H1 (cell line): ENCODE results near the gene VSIG10. TPM values are rescaled to one million over a fixed set of nuclear protein-coding genes. Genes with fewer than 3 reads are reported as not detected.

ENCODE experiments used
- CTCF ChIA-PET: fragments of 300-600 bp; sonication (Branson Sonifier 250); formaldehyde crosslinking; loops from one replicate; lab custom pipeline; 2021; ENCODE audit not compliant: partially characterized antibody; lab: Charles Lee
- POLR2A ChIA-PET: fragments of 300-600 bp; sonication (Branson Sonifier 250); formaldehyde crosslinking; loops from one replicate; lab custom pipeline; 2021; ENCODE audit warnings: inconsistent platforms; ENCODE audit not compliant: partially characterized antibody; lab: Charles Lee
- DNase-seq, 2 experiments: peaks; one replicate each; pipeline versions ENCODE4 v3.0.0 to v3.0.0-alpha.2; 2010 to 2022; ENCODE audit warnings: low spot score in 2 of 2, low read depth in 1 of 2, mixed read lengths in 1 of 2
- FAIRE-seq: peaks from 2 replicates; lab custom pipeline; 2011; peaks lifted over from hg19 to GRCh38; lab: Jason Lieb, UNC
- H2AFZ ChIP-seq: 2 replicates; pipeline ENCODE4 v1.8.1; 2012; ENCODE audit warnings: low read length, inconsistent platforms
- H2AK5ac ChIP-seq: 2 replicates; pipeline ENCODE4 v1.6.1; 2013; ENCODE audit warnings: low read depth, low read length
- H2BK120ac ChIP-seq: replicated peaks from 2 replicates; pipeline ENCODE3; 2013; ENCODE audit warnings: low read depth, low read length, inconsistent platforms
- H2BK12ac ChIP-seq: 2 replicates; pipeline ENCODE4 v1.6.1; 2013; ENCODE audit warnings: low read depth, low read length
- H2BK15ac ChIP-seq: 2 replicates; pipeline ENCODE4 v1.6.1; 2013; ENCODE audit warnings: low read length
- H2BK20ac ChIP-seq: 2 replicates; pipeline ENCODE4 v1.6.1; 2013; ENCODE audit warnings: low read length
- H2BK5ac ChIP-seq: 2 replicates; pipeline ENCODE4 v1.6.1; 2013; ENCODE audit warnings: low read depth, low read length
- H3K14ac ChIP-seq: 2 replicates; pipeline ENCODE4 v1.6.1; 2013; ENCODE audit warnings: inconsistent platforms; ENCODE audit not compliant: insufficient read length
- H3K18ac ChIP-seq: 2 replicates; pipeline ENCODE4 v1.6.1; 2013; ENCODE audit warnings: low read length; ENCODE audit errors: extremely low read depth
- H3K23ac ChIP-seq: 2 replicates; pipeline ENCODE4 v1.6.1; 2013; ENCODE audit warnings: inconsistent platforms; ENCODE audit not compliant: insufficient read length
- H3K23me2 ChIP-seq: 2 replicates; pipeline ENCODE4 v1.6.1; 2013; ENCODE audit warnings: low read depth, low read length
- H3K27ac ChIP-seq: 2 replicates; pipeline ENCODE4 v1.6.1; 2011; ENCODE audit warnings: low read depth, low read length, inconsistent platforms
- H3K27me3 ChIP-seq, 4 experiments: replicated peaks in 1 of 4; 1 replicate in 1 of 4; 2 replicates in 3 of 4; pipeline versions ENCODE4 v1.6.1 to v1.8.1; 2011 to 2013; ENCODE audit warnings: low read length in 3 of 4, mild to moderate bottlenecking in 3 of 4, inconsistent platforms in 2 of 4, mixed read lengths in 2 of 4, moderate library complexity in 1 of 4; ENCODE audit not compliant: control insufficient read depth in 3 of 4, insufficient read depth in 3 of 4; ENCODE audit errors: extremely low read depth in 1 of 4
- H3K36me3 ChIP-seq, 4 experiments: 2 replicates each; pipeline versions ENCODE4 v1.6.1 to v1.8.1; 2011 to 2013; ENCODE audit warnings: mild to moderate bottlenecking in 4 of 4, low read length in 3 of 4, moderate library complexity in 2 of 4, control low read depth in 1 of 4, inconsistent platforms in 1 of 4; ENCODE audit not compliant: insufficient read depth in 4 of 4, control insufficient read depth in 2 of 4
- H3K4ac ChIP-seq: replicated peaks from 2 replicates; pipeline ENCODE3; 2013; ENCODE audit warnings: low read length, low read depth, mixed read lengths, inconsistent platforms; ENCODE audit not compliant: insufficient read length
- H3K4me1 ChIP-seq, 4 experiments: replicated peaks in 1 of 4; 1 replicate in 1 of 4; 2 replicates in 3 of 4; pipeline versions ENCODE4 v1.6.1 to v1.8.1; 2011 to 2013; ENCODE audit warnings: low read length in 3 of 4, inconsistent platforms in 2 of 4, mixed read lengths in 1 of 4; ENCODE audit not compliant: insufficient read depth in 4 of 4, control insufficient read depth in 3 of 4
- H3K4me2 ChIP-seq, 2 experiments: 2 replicates each; pipeline versions ENCODE4 v1.6.1 to v1.8.1; 2011 to 2013; ENCODE audit warnings: low read depth in 2 of 2, low read length in 2 of 2, control low read depth in 1 of 2, inconsistent platforms in 1 of 2, mild to moderate bottlenecking in 1 of 2; ENCODE audit not compliant: insufficient read depth in 1 of 2
- H3K4me3 ChIP-seq, 4 experiments: fragments of 200-600, 300-600 bp in 1 of 4; sonication (generic), shearing (Covaris generic), sonication (Bioruptor Twin) in 1 of 4; 2 replicates each; pipeline versions ENCODE4 v1.5.1 to v1.8.1; 2011 to 2016; ENCODE audit warnings: low read length in 4 of 4, low read depth in 3 of 4, control low read depth in 2 of 4, inconsistent platforms in 2 of 4, mild to moderate bottlenecking in 2 of 4, mixed read lengths in 1 of 4, moderate library complexity in 1 of 4; ENCODE audit not compliant: insufficient read depth in 2 of 4; ENCODE audit errors: extremely low read depth in 1 of 4
- H3K56ac ChIP-seq: replicated peaks from 2 replicates; pipeline ENCODE3; 2013; ENCODE audit warnings: low read depth, mild to moderate bottlenecking, mixed read lengths, low read length, inconsistent platforms; ENCODE audit not compliant: insufficient read length
- H3K79me1 ChIP-seq: 2 replicates; pipeline ENCODE4 v1.6.1; 2013; ENCODE audit warnings: low read depth, low read length, control low read depth
- H3K79me2 ChIP-seq, 2 experiments: 2 replicates each; pipeline versions ENCODE4 v1.6.1 to v1.8.1; 2012 to 2013; ENCODE audit warnings: low read length in 2 of 2, mild to moderate bottlenecking in 2 of 2, inconsistent platforms in 1 of 2; ENCODE audit not compliant: insufficient read depth in 2 of 2, control insufficient read depth in 1 of 2
- H3K9ac ChIP-seq, 4 experiments: replicated peaks in 1 of 4; 1 replicate in 1 of 4; 2 replicates in 3 of 4; pipeline versions ENCODE4 v1.6.1 to v1.8.1; 2011 to 2013; ENCODE audit warnings: low read depth in 3 of 4, low read length in 3 of 4, control low read depth in 2 of 4, mild to moderate bottlenecking in 2 of 4, moderate library complexity in 2 of 4, inconsistent platforms in 1 of 4; ENCODE audit errors: extremely low read depth in 1 of 4
- H3K9me3 ChIP-seq, 2 experiments: 2 replicates each; pipeline versions ENCODE4 v1.6.1 to v1.8.1; 2012 to 2013; ENCODE audit warnings: mild to moderate bottlenecking in 2 of 2, moderate library complexity in 2 of 2, control low read depth in 1 of 2, inconsistent platforms in 1 of 2, low read depth in 1 of 2, low read length in 1 of 2, mixed read lengths in 1 of 2; ENCODE audit not compliant: insufficient read depth in 2 of 2
- H4K20me1 ChIP-seq, 2 experiments: replicated peaks in 1 of 2; 2 replicates each; pipeline versions ENCODE3 to v1.8.1; 2011 to 2013; ENCODE audit warnings: inconsistent platforms in 2 of 2, low read length in 2 of 2, mild to moderate bottlenecking in 1 of 2; ENCODE audit not compliant: insufficient read depth in 2 of 2, control insufficient read depth in 1 of 2
- H4K5ac ChIP-seq: 2 replicates; pipeline ENCODE4 v1.6.1; 2013; ENCODE audit warnings: low read length, low read depth, mixed read lengths, inconsistent platforms; ENCODE audit not compliant: insufficient read length
- H4K8ac ChIP-seq: 2 replicates; pipeline ENCODE4 v1.8.0; 2013; ENCODE audit warnings: mild to moderate bottlenecking, moderate library complexity, low read length, inconsistent platforms; ENCODE audit not compliant: insufficient read depth; ENCODE audit errors: extremely low read depth
- H4K91ac ChIP-seq: replicated peaks from 2 replicates; pipeline ENCODE3; 2013; ENCODE audit warnings: low read length, mixed read lengths, inconsistent platforms; ENCODE audit not compliant: insufficient read length
- CEBPB ChIP-seq: IDR thresholded peaks from 2 replicates; pipeline ENCODE4 v1.6.1; 2012; ENCODE audit warnings: low read depth, low read length
- CREB1 ChIP-seq: IDR thresholded peaks from 2 replicates; pipeline ENCODE4 v1.6.1; 2012; ENCODE audit warnings: inconsistent platforms
- EGR1 ChIP-seq: IDR thresholded peaks from 2 replicates; pipeline ENCODE4 v1.6.1; 2011; ENCODE audit warnings: low read depth, low read length, borderline replicate concordance
- GTF2F1 ChIP-seq: IDR thresholded peaks from 2 replicates; pipeline ENCODE4 v1.6.1; 2012; ENCODE audit warnings: low read depth, low read length, improper control_type of control experiment, borderline replicate concordance
- POLR2A ChIP-seq, 2 experiments: IDR thresholded peaks; 1 replicate in 1 of 2; 2 replicates in 1 of 2; pipeline ENCODE4 v1.6.1; 2011; ENCODE audit warnings: low read depth in 2 of 2, low read length in 2 of 2, mild to moderate bottlenecking in 2 of 2; ENCODE audit errors: control extremely low read depth in 1 of 2
- RNF2 ChIP-seq: fragments of 200-900, 300-1000 bp; sonication (generic); IDR thresholded peaks from 2 replicates; pipeline ENCODE4 v1.7.1; 2016; ENCODE audit warnings: borderline replicate concordance, low read depth, mild to moderate bottlenecking, antibody characterized with exemption, low read length; ENCODE audit not compliant: poor library complexity, severe bottlenecking; ENCODE audit errors: missing control alignments
- SP1 ChIP-seq: IDR thresholded peaks from 2 replicates; pipeline ENCODE4 v1.6.1; 2011; ENCODE audit warnings: low read depth, low read length
- SP2 ChIP-seq: IDR thresholded peaks from 2 replicates; pipeline ENCODE4 v1.6.1; 2012; ENCODE audit warnings: mild to moderate bottlenecking, low read length, inconsistent platforms
- SP4 ChIP-seq: IDR thresholded peaks from 2 replicates; pipeline ENCODE4 v1.6.1; 2012; ENCODE audit warnings: low read length, inconsistent platforms
- TEAD4 ChIP-seq: IDR thresholded peaks from 2 replicates; pipeline ENCODE4 v1.6.1; 2012; ENCODE audit warnings: low read depth, low read length, inconsistent platforms, mixed read lengths
- YY1 ChIP-seq: IDR thresholded peaks from 2 replicates; pipeline ENCODE4 v1.6.1; 2011; ENCODE audit warnings: low read depth, mild to moderate bottlenecking, low read length
- ZNF274 ChIP-seq: IDR thresholded peaks from 2 replicates; pipeline ENCODE4 v1.7.0; 2012; ENCODE audit warnings: low read length, borderline replicate concordance; ENCODE audit errors: extremely low read depth
- WGBS, 2 experiments: shearing (Covaris generic) in 1 of 2; methylation state at CpG; one replicate each; pipeline versions ENCODE4 v1.1.6 to v1.1.7; 2013 to 2015; ENCODE audit warnings: low lambda C conversion rate in 2 of 2, mixed read lengths in 2 of 2, inconsistent platforms in 1 of 2, low coverage in 1 of 2, missing lambda C conversion rate in 1 of 2; ENCODE audit not compliant: insufficient replicate concordance in 2 of 2, insufficient coverage in 1 of 2, insufficient read length in 1 of 2; ENCODE audit errors: extremely low coverage in 1 of 2, missing lambda C conversion rate in 1 of 2; 5-methylcytosine and 5-hydroxymethylcytosine counted together
- polyA plus RNA-seq, 7 experiments: library from polyadenylated mRNA; depleted of rRNA in 3 of 7; stranded (reverse) in 5 of 7; unstranded in 2 of 7; fragments of >200 nt in 5 of 7; fragments of 200-250 nt in 2 of 7; gene quantifications; 1 replicate in 5 of 7; 2 replicates in 1 of 7; 4 replicates in 1 of 7; pipeline versions ENCODE4 v1.2.1 to v1.2.3, GENCODE V29; 2011 to 2013; ENCODE audit warnings: missing spikeins in 2 of 7, mixed read lengths in 2 of 7
- total RNA-seq: library from RNA; stranded (reverse); fragmentation: NEBNext Ultra II Directional; extraction: Animal tissue kit (Norgen Biotek cat#: 25700); gene quantifications from 2 replicates; pipeline ENCODE4 v1.2.1, GENCODE V29; 2021
- TF ChIP-seq, protein P1 (sequence below), 3 experiments: IDR thresholded peaks; 1 replicate in 2 of 3; 2 replicates in 1 of 3; pipeline versions ENCODE4 v1.5.1 to v1.6.1; 2011; ENCODE audit warnings: low read length in 3 of 3, mild to moderate bottlenecking in 3 of 3, inconsistent platforms in 2 of 3, low read depth in 1 of 3, moderate library complexity in 1 of 3; ENCODE audit not compliant: insufficient read depth in 1 of 3; ENCODE audit errors: control extremely low read depth in 1 of 3

Gene VSIG10
- total and polyA plus RNA-seq, 2 of the 8 experiments (the other 6 are each of a cell fraction or from before 2014, with no cell fraction given): 34.4 to 93.6 TPM

DNA sequence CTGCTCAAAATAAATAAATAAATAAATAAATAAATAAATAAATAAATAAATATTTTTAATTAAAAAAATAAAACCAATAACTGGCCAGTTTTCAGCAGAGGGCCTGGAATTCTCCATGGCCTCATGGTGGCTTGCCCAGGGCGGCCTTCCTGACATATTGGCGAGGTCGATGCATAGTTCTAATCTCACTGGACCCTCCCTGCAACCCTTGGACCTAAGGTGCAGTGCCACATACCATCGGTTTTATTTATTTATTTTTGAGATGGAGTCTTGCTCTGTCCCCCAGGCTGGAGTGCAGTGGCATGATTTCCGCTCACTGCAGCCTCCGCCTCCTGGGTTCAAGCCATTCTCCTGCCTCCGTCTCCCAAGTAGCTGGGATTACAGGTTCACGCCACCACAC, 3.9 kb upstream of the VSIG10 start:
- Histone ChIP-seq H3K23me2 (peaks cover 3% of the 10 kb centered on the region; the same call in 1 of the 2 replicates), H3K36me3 (no peaks in the 10 kb centered on the region), H2BK120ac (peak overlapping the region; percentile 72), H3K79me2 (peaks cover 0 to 10% of the 10 kb centered on the region in 2 experiments; a peak in 3 of 4 replicates), H3K4me3 (no peak overlapping the region), H4K91ac (no peak overlapping the region), H3K18ac (no peak overlapping the region), H3K56ac (no peak overlapping the region), H3K27me3 (no peaks in the 10 kb centered on the region), H2BK20ac (no peak overlapping the region), H3K79me1 (no peaks in the 10 kb centered on the region), H4K8ac (no peak overlapping the region), H2BK5ac (no peak overlapping the region), H3K23ac (no peak overlapping the region), H3K27ac (no peak overlapping the region), H2AK5ac (no peak overlapping the region), H4K5ac (no peak overlapping the region), H3K9me3 (no peaks in the 10 kb centered on the region), H3K14ac (no peak overlapping the region), H3K4me2 (no peak overlapping the region), H3K9ac (no peak overlapping the region), H2BK12ac (0 out of 2 replicates have a peak overlapping the region, but pooled peaks have one; percentile 35), H2AFZ (no peak overlapping the region), H4K20me1 (no peaks in the 10 kb centered on the region), H2BK15ac (no peak overlapping the region), H3K4ac (no peak overlapping the region), H3K4me1 (no peaks in the 10 kb centered on the region; a peak in 1 of 7 replicates)
- FAIRE-seq (no peak), DNase-seq (no peak)
- CTCF ChIA-PET: interaction anchor here (0.6 to 1.9 kb wide), 3 partner anchors 10 to 18 kb away, joined by 3 to 6 read pairs (median 4); no protein-coding TSS in a partner anchor
- 94% methylated on average over 8 of the region's 8 CpGs; no CpG with 5 or more reads in 1 of the 2 experiments for WGBS, 2 experiments
- POLR2A ChIA-PET: interaction anchor here (1.1 to 3.5 kb wide), 7 partner anchors 9 to 44 kb away, joined by 3 to 14 read pairs (median 5); no protein-coding TSS in a partner anchor
- no peak for TF ChIP-seq RNF2
- no peak for TF ChIP-seq TEAD4
- TF ChIP-seq POLR2A (IDR thresholded peaks at IDR 0.05; ENCODE audit: control extremely low read depth in 1 of 2, low read depth in 2 of 2, low read length in 2 of 2): no peak
- no peak for TF ChIP-seq SP1
- no peak for TF ChIP-seq ZNF274
- no peak for TF ChIP-seq YY1
- no peak for TF ChIP-seq SP4
- no peak for TF ChIP-seq CREB1
- no peak for TF ChIP-seq GTF2F1
- TF ChIP-seq, protein P1, sequence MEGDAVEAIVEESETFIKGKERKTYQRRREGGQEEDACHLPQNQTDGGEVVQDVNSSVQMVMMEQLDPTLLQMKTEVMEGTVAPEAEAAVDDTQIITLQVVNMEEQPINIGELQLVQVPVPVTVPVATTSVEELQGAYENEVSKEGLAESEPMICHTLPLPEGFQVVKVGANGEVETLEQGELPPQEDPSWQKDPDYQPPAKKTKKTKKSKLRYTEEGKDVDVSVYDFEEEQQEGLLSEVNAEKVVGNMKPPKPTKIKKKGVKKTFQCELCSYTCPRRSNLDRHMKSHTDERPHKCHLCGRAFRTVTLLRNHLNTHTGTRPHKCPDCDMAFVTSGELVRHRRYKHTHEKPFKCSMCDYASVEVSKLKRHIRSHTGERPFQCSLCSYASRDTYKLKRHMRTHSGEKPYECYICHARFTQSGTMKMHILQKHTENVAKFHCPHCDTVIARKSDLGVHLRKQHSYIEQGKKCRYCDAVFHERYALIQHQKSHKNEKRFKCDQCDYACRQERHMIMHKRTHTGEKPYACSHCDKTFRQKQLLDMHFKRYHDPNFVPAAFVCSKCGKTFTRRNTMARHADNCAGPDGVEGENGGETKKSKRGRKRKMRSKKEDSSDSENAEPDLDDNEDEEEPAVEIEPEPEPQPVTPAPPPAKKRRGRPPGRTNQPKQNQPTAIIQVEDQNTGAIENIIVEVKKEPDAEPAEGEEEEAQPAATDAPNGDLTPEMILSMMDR (IDR thresholded peaks at IDR 0.05; ENCODE audit: control extremely low read depth in 1 of 3, insufficient read depth in 1 of 3, low read depth in 1 of 3, low read length in 3 of 3): no peak
- TF ChIP-seq CEBPB: no peak
- TF ChIP-seq EGR1: no peak
- TF ChIP-seq SP2: no peak
